GM19193 (cell line): ENCODE data around the gene SLFN5.

Experiments
- POLR2A ChIP-seq: IDR thresholded peaks from 4 replicates; pipeline ENCODE4 v1.6.1; 2011; ENCODE audit not compliant: insufficient read depth, insufficient read length; ENCODE audit errors: extremely low read depth

The SLFN5 gene

GRCh38 chr17:35238821-35239220 is 4.1 kb upstream of the SLFN5 start:
- TF ChIP-seq POLR2A = no peak

DNA sequence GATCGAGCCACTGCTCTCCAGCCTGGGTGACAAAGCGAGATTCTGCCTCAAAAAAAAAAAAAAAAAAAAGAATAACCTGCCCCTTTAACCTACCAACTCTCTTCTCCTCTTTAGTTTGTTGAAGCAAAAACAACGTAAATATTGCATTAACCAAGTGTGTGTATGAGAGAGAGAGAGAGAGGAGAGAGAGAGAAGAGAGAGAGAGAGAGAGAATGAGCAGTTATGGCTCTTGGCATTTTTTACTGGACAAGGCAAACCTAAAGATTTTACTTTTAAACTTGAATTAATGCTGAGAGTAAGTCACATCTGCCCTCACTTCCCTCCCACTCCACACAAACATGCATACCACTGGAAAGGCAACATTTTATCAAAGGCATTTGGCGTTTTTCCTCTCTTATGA is 3.0 kb upstream of the SLFN5 start:
- no peak for TF ChIP-seq POLR2A

DNA sequence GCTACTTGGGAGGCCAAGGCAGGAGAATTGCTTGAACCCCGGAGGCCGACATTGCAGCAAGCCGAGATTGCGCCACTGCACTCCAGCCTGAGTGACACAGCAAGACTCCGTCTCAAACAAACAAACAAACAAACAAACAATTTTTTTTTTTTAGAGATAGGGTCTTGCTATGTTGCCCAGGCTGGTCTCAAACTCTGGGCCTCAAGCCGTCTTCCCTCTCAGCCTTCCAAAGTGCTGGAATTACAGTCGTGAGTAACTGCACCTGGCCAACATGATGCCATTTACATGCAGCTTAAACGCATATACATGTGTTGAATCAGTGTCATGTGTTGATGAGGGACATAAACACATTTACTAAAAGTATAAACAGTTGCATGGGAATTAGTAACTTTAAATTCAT is 2.0 kb upstream of the SLFN5 start:
- no peak for TF ChIP-seq POLR2A

DNA sequence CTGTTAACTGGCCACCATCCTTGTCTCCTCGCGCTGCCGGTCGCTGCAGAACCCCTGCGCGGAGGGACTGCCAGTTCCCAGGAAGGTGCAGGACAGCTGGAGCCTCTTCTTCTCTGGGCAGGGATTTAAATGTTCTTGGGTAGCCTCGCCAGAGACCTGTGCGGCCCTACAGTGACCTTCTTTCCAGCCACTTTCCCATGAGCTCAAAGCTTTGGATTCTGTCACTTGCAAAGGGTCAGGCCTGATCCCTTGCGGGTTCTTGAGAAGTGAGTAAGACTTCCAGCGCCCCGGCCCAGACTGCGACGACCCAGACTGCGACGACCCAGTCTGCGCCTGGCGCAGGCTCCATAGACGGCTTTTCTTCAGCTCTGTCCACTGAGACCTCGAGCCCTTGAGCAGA is 1.4 kb upstream of the SLFN5 start:
- TF ChIP-seq POLR2A = no peak

DNA sequence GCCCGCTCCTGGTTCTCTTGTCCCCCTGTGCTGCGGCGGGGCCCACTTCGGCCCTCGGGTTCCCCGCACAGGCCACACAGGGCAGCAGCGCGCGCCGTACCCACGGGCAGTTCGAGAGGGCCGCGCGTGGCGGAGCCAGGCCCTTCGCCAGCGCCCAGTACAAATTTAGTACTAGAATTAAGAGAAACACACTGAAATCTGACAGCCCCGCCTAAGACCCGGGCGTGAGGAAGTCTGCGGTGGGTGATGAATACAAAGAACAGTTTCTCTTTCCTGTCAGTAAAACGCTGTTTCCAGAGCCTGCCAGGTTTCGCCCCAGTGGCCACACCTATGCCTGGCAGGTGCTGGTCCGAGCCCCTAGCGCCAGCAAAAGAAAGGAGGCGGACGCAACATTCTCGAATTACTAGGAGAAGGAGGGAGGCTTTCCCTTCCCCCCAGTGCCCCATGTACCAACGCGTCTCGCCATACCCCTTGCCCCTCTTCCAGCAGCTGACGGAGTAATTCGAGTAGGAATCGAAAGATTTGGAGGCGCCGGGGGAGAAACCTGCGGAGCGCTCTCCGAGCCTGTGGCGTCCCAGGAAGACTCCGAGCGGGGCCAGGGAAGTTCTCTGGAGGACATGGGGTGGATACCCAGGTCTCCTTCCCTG is 591 bp upstream of the SLFN5 start:
- TF ChIP-seq POLR2A = no peak

DNA sequence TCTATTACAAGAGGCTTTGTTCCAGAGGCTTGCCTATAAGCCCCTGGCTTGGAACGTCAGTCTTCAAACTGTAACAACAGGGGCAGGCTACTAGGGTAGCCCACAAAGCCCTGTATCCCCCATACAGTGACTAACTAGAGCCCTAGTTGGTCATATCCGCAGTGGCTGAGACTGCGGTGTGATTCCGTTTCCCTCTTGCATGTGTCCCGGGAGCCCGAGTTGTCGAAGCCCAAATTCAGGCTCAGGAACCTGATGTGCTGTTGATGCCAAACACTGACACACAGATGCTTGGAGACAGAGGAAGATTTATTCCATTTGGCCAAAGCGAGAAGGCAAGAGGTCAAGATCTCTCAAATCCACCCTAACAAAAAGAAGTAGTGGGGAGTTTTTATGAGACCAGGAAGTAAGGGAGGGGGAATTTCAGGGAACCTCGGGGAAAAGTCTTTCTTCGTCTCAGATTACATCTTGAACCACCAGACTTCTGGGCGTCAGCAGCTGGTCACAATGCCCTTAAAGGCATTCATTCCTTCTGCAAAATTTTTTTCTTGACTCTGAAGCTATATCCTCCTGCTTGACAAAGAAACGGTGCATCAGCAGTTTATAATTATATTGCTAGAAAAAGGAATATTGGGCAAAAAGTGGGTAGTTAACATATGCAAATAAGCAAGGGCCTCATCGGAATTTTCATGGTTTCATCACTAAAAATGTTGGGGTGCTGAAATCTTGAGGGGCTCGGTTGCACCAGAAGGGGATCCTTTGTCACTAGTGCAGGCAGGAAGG is 879 bp downstream of the SLFN5 start:
- no peak for TF ChIP-seq POLR2A

GRCh38 chr17:35244341-35245195 is 1.7 kb downstream of the SLFN5 start:
- TF ChIP-seq POLR2A = no peak

- no peak for TF ChIP-seq POLR2A
These were observed 2.3 kb downstream of the SLFN5 start for GRCh38 chr17:35245196-35245486.

- no peak for TF ChIP-seq POLR2A
These were observed 9.8 kb downstream of the SLFN5 start for GRCh38 chr17:35252651-35253050.

- TF ChIP-seq POLR2A = no peak
These were observed 11.4 kb downstream of the SLFN5 start for GRCh38 chr17:35254107-35254773.

DNA sequence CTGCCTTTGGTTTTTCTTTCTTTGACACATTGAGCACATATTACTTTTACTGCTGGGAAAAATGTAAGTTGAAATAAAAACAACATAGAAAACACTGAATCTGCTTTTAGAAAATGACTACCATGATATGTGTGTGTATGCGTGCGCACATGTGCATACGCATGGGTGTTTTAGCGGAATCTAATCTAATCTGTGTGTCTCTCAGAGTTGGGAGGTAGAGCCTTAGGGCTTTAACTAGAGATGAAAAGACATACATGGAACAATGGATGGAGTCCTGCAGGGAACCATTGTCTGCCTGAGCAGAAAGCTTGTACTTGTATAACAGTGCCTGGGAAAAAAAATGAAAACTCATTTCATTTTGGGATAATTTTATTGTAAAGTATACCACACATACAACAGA is 12.4 kb downstream of the SLFN5 start:
- TF ChIP-seq POLR2A = no peak

DNA sequence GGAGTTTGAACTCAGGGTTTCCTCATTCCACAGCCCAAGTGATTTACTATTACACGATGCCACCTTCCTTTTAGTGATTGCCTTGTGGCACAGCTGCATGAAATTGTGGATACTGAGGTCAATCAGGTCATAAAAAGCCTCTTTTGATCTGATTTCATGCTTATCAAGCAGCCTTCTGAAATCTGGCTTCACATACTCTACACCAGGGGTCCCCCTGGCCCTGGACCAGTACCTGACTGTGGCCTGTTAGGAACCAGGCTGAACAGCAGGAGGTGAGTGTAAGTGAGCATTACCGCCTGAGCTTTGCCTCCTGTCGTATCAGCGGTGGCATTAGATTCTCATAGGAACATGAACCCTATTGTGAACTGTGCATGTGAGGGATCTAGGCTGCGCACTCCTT is 13.8 kb downstream of the SLFN5 start:
- no peak for TF ChIP-seq POLR2A

DNA sequence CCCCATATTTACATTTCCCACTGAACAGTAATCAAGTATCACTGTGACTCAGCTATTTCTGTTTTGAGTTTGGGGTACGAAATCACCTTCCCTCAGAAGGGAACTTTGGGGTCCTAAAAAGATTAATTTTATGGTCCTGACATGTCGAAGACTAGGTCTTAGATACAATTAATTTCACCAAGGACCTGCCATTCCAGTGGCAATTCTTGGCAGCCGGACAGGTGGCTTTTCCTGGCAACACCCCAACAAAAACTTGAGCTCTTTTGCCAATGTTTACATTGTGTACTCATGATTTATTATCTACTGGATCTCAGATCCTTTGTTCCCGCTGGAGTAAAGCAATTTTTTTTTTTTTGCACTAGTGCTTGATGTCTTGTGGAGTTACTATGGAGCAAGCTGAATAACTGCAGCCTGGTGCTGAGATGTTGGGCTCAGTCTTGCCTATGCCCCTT is 14.4 kb downstream of the SLFN5 start:
- no peak for TF ChIP-seq POLR2A

GRCh38 chr17:35259001-35259400 is 16.1 kb downstream of the SLFN5 start:
- no peak for TF ChIP-seq POLR2A

- TF ChIP-seq POLR2A = no peak
These were observed 22.2 kb downstream of the SLFN5 start for GRCh38 chr17:35265071-35265470.
